ENCODE measurements around the gene BNIP5. TPM values are rescaled to one million over a fixed set of nuclear protein-coding genes. Genes with fewer than 3 reads are reported as not detected.

Gene BNIP5
- polyA plus RNA-seq, 5 donors: not detected

DNA sequence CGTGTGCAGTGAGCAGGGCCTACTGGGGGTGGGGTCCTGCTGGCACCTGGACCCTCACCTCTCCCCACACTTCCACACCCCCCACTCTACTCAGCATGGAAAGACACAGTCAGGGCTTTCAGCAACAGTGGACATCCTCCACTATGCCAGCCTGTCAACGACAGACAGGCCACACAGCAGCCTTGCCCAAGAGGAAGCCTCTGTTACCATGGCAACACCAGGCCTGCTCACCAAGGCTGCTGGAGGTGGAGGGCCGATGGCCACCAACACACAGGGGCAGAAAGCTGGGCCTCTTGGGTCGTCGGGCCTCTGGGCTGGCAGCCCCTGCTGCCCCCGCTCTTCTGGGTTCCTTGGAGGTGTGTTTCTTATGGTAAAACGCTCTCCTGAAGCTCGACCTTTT, 13.6 kb downstream of the BNIP5 start:
- no peak for DNase-seq

DNA sequence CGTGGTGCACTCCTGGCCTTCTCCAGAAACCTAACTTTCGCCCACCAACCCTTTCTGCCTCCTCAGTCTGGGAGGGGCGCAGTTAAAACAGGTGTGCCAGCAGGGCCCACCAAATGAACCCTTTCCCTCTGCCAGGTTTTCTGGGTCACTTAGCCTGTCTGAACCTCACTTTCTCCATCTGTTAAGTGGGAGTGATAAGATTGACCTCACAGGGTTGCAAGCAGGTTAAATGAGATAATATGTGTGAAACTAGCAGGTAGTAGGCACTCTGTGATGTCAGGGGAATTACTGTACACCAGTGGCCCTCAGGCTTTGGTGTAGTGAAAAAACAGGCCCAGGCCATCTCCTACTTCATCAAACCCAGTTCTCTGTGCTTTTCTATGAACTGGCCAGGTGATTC, 14.1 kb downstream of the BNIP5 start:
- DNase-seq: no peak

DNA sequence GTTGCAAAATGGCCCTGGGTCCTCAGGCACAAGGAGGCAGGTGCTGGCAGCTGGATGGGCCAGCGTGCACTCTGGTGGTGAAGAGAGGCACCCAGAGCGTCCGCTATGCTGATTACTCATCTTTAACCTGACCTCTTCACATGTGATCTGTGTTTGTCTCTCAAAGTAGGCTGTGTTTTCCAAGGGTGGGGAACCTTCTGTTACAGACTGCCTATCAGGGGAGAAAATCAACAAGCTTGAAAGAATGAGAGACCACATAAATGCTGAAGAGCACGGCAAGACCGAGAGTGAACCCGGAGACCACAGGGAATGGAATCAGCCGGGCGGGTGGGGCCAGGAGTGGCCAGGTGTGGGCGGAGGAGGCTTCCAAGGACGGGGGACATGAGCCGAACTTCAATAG, 16.2 kb downstream of the BNIP5 start:
- DNase-seq: no peak

DNA sequence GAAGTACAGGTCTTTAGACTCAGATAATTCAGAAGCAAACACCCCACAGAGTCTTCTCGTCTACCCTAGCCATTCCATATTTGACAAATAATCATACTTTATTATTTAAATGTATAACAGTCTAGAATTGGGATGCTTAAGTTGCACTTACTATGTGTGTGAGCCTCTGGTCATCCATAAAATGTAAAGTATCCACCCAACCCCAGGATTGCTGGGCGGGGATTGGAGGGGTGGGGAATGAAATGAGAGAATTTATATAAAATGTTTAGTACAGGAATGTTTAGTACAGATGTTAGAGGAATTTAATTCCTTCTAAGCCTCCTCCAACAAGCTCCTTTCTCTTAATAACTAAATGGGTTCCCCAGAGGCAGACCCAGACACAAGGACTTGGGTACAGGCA, 16.9 kb downstream of the BNIP5 start:
- DNase-seq: no peak

DNA sequence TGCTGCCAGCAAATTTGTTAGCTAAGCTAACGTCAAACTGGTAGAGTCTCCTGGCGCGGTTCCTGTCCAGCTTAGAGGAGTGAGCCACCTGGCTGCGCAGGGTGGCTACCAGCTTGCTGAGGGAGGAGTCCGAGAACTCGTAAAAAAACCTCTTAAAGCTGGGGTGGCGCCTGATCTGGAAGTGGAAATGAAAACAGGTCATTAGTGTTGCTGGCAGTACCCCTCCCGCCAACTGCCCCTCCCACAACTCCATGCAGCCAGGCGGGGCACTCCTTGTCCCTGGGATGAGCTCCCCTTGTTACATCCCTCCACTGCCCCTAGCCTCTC, 17.3 kb downstream of the BNIP5 start:
- DNase-seq: no peak

DNA sequence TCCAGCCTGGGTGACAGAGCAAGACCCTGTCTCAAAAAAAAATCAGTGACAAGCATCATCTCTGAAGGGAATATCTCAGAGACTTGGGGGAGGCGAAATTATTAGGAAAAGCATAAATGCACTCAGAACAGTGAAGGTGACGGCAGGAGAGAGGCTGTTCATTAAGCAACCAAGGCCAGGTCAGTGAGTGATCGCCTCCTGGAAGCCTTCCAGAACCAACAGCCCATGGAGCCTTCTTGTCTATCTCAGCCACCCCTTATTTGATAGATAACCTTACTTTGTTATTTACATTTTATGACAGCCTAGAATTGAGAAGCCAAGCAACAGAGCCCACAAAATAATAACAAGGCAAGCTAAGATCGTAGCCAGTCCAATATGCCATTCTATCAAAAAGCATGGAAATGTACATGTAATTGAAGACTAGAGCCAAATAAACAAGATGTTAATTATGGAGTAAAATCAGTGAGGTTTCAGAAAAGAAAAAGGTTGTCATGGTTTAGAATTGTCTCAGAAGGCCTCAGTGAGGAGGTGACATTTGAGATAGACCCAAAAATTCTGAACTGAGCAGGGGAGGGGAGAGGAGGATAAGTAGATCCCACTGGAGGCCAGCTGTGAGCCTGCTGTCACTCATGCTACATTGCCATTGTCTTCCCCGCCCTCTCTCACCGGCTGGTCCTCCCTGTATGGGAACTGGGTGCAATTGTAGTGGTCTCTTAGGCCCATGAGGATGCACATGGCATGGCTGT, 17.8 kb downstream of the BNIP5 start:
- no peak for DNase-seq

DNA sequence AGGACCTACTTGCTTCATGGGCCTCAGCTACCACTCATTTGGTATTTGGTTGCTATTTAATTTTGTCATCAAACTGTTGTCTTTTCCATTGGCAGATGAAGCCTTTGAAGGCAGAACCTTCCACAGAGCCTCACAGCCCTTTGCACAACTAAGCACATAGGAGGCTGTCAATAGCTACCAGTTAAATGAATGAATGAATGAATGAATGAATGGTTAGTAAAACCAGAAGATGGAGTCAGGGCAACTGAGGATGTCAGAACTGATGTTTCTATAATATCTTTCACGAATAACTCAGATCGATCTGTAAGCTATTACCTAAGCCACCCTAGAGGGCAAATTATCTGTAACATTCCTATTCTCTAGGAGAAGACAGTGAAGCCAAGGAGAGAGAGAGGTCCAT, 19.1 kb downstream of the BNIP5 start:
- DNase-seq: no peak

DNA sequence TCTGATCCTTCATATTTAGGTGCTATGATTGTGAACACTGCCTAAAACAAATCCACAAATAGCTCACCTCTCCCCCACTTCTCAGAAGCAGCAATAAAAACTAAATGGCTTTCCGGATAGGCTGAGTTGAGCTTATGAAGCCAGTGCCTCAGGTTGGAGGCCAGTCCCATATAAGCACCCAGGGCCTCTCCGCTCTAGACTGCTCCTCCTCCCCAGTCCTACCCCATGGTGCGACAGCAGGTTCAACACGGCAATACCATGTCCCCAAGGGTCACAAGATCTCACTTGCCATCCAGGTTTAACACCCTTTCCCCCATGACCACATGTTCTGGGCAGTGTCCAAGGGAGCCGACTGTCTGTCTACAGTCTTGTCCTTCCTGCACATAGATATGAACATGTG, 20.8 kb downstream of the BNIP5 start:
- DNase-seq: no peak

DNA sequence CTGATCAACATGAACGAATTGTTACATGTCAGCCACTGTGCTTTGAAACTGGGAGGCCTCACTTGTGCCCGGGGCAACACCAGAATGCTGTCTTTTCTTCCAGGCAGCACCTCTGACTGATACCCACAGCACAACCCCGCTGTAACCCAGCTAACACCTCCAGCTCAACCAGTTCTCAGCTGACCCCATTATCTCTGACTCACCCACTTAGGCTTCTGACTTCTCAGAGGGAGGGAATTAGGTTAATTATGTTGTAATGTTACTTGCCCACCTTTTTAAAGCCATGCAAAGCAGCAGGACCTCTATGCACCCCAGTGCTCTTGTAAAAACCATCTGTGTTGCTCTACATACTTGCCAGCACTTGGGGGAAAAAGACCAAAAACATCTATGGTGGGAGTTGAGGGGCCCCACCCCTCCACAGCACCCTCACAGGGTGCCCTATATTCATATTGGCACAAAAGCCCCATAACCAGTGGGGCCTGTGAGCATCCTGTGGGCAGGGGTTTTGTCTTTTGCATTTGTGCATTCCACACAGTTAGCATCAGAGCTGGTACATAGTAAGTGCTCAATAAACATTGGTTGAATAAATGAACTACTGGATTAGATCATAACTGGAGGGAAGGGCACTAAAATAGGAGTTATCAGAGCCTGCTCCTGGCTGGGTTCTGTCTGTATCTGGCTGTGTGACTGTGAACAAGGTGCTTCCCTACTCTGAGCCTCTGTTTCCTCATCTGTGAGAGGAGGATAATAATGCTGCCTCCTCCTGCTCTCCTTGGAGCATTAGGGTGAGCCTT, 22.3 kb downstream of the BNIP5 start:
- no peak for DNase-seq

DNA sequence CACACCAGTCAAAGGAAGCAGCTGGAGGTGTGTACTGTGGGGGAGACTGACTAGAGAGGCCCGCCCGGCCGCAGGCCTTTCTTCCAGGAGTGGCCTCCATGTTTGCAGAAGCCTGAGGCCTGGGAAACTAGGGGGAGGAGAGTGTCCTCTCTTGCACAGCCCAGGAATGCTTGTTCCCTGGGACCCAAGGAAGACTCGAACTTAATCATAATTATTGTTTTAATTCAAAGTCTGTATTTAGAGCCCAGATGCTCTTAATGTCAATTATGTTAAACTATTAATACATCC, 23.1 kb downstream of the BNIP5 start:
- no peak for DNase-seq

DNA sequence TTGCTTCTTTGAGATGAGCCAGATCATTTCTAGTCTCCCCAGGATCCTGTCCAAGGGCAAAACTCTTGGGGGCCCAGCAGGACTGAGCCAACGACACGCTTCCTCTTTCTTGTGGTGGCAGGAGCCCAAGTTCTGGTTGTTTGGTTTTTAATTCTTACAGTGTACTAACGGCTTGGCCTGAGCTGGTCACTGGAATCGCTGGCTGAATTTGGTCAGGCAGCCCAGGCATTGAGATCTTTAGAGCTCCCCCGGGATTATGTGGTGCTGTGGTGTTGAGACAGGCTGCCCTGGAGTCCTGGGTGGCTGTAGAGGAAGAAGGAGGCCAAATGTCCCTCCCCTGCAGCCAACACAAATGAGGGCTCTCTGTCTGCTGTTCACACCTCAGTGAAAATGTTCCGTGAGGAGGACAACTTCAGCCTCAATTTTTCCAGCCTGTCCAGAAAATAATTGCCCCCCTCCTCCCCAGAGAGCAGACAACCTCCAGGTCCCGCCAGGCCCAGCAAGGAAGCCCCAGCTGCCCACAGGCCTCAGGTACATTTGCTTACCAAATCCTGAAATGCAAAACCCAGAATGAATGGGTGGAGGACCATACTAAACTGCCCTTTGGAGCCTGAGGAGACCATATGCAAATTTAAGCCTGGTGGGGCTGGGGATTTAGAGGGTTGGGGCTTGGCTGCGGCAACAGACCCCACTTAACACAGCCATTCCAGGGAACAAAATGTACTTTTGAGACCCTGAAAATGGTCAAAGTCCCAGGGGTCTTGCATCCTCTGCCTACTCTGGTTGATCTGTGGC, 23.6 kb downstream of the BNIP5 start:
- DNase-seq: no peak

DNA sequence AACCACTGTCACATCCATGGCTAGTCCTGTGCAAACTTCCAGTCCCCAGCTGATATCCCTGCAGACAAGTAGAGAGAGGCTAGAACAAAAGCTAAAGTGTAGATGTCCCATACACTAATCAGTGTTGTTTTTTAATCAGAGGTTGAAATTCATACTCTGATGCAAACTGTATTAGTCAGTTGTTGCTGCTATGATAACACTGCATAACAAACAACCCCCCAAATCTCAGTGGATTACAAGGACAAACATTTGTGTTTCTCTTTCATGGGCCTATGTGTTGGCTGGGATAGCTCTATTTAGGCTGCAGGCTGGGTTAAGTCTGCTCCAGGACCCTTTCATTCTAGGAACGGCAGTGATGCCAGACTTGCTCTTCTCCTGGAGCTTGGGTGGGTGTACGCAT, 26.8 kb downstream of the BNIP5 start:
- no peak for DNase-seq

DNA sequence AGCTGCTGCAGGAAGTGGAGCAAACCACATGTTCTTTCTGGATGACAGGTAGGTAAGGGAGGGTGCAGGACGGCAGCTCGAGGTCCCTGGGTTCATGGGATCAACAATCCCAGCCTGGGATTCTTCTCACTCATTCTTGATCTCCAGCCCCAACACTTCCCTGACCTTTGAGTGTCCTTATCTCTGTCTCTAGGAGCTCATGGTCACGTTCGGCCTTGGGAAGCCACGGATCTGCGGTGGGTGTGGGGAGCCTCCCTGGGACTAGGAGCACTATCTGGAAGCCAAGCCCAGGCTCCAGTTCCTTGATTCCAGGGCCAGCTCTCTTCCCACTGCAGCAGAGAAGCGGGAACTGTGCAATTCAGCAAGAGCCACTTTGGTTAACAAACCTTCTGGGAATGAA, 27.5 kb downstream of the BNIP5 start:
- DNase-seq: no peak

DNA sequence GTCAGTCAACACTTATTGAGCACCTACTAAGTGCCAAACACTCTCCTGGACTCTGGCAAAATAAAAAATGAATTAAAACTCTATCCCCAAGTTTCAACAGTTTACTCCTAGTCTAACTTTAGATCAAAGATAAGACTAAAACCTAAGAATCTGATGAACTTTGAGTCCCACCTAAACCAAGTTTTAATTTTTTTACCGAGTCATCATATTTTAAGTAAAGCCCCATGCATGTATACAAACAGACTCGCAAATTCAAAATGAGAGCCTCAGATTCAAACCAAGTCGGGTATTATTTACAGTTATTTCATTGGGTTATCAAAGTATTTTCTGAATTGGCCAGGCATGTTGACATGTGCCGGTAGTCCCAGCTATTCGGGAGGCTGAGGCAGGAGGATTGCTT, 28.2 kb downstream of the BNIP5 start:
- no peak for DNase-seq

DNA sequence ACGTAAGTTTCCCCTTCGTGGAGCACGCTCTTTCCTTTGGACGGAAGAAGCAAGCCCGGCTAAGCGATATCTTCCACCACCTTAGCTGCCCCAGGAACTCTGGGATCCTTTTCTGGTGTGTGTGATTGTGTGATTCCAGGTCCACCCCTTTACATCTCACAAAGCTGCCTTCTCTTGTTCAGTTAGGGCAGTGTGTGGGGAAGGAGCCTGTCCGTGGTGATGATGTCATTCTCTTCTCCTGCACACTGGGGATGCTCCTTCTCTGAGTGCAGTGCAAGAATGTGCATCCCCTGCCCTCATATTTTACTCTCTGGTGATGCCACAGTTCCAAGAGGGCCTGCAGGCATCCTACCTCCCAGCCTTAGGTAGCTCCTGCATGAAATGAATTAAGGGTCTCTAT, 30.3 kb downstream of the BNIP5 start:
- DNase-seq: no peak

DNA sequence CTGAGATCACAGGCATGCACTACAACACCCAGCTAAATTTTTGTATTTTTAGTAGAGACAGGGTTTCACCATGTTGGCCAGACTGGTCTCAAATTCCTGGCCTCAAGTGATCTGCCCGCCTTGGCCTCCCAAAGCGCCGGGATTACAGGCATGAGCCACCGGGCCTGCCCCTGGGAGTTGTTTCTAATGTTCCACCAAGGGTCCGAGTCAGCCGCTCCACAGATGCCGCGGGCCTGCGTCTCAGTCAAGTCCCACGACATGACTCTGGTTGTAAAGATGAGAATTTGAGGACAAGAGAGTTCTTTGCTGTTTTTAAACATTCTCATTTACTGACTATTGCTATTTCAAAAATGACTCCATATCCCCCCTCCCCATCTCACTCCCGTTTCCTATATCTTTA, 30.8 kb downstream of the BNIP5 start:
- no peak for DNase-seq

DNA sequence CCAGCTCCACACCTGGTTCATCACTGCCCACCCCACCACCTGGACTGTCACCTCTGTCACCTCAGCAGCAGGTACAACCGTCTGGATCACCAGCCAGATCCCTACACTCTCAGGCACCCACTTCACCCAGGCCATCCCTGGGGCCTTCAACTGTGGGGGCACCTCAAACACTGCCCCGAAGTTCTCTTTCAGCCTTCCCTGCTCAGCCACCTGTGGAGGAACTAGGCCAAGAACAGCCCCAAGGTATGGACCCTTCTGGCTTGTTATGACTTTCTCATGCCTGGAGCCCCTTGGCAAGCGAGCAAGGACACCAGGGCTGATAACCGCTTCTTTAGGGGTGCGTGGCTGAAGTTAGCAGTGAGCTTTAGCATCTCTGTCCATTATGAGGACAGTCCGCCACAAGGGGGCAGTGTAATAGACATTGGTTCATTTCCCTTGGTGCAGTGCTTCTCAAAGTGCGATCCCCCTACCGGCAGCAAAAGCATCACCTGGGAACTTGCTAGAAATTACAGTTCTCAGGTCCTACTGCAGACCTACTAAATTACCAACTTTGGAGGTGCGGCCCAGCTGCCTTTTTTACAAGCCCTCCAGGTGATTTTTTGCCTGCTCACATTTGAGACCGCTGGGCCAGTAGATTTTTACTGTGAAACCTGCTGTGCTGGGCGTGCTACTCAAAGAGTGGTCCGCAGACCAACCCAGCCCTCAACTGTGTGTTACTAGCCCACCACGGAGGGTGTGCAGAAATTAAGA, 34.3 kb downstream of the BNIP5 start:
- DNase-seq: peak; percentile 72 to 81

DNA sequence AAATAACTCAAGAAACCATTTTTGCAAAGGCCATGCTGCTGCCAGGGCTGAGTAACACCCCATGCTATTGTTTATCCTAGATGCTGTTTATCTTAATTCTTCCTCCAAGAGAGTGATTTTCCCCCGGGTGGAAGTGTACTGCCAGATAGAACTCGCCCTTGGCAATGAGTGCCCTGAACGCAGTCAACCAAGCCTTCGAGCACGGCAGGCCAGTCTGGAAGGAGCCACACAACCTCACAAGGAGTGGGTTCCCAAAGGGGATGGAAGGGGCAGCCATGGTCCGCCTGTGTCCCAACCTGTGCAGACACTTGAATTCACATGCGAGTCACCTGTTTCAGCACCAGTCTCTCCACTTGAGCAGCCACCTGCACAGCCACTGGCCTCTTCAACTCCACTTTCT, 34.9 kb downstream of the BNIP5 start:
- DNase-seq: no peak

DNA sequence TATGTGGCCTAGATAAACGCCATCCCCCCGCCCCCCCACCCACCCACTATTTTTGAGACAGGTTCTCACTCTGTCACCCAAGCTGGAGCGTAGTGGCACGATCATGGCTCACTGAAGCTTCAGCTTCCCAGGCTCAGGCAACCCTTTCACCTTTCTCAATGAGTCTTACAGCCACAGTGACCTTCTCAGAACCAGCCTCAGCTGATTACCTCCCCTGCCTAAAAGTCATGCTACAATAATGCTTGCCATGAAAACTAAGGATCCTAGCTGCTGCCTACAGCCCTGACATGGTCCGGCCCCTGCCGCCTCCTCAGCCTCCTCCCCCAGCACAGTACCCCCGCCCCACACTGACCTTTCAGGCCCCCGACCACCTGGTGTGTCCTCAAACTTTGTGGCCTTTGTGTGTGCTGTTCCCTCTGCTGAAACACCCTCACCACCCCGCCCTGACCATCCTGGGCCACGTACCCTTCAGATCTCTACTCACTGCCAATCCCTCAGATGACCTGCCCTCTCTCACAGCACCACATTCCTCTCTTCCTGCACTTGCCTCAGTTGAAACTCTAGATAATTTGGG, 35.5 kb downstream of the BNIP5 start:
- DNase-seq: no peak

DNA sequence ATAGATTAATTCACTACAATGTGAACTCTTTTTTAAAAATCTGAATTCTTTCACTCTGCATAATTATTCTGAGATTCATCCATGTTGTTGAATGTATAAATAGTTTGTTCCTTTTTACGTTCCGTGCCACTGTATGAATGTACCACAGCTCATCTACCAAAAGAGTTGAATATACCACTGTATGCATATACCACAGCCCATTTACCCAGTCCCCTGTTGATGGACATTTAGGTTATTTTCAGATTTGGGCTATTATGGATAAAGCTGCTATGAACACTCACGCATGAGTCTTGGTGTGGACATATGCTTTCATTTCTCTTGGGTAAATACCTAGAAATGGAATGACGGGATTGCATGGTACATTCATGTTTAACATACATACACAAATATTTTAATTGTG, 38.7 kb downstream of the BNIP5 start:
- no peak for DNase-seq

DNA sequence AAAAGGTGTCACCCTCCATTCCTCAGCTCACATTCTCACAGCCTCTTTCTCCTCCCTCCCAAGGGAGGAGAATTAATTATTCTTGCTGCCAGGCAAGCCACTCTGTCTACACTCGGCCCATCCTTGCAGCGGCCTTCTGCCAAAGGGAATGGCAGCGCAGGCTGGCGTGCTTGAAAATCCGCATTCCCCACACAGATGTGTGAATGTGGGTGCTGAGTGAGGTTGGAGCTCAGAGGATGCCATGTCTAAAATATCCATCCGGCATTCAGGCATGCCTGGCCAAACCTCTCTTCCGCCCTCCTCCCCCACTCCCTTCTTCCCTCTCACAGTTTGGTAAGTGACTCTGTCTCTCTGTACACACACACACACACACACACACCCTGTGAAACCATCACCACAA, 39.2 kb downstream of the BNIP5 start:
- DNase-seq: no peak

DNA sequence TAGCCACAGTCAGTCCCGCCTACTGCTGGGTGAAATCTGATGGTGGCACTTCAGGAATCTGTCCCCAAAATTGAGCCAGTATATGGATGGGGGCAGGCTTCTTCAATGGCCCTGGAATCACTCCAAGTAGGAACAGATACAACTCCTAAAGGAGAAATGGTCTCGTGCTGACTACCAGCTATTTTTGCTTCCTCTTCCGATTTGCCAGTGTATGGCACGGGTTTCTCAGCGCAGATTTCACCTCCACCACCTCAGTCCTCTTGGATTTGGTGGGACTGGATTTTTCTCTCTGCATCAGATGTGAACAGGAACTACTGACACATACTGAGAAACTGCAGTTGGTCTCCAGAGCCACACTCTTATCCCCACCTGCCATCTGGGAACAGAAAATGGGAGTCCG, 39.6 kb downstream of the BNIP5 start:
- DNase-seq: no peak

Measured in right lung (tissue), 5 donors.